GM19397 (cell line): ENCODE data around the gene MLXIPL.
"Not testable (repeated sequence)": the region's sequence is repeated elsewhere in the genome, so short reads cannot be mapped to it uniquely, and the experiment has no call there.

Experiments used
- ATAC-seq: cut with Tn5 transposase; IDR thresholded peaks from one replicate; pipeline ENCODE4 v1.9.1; 2021; ENCODE audit warnings: mild to moderate bottlenecking, moderate library complexity; ENCODE audit not compliant: unreplicated experiment

Gene MLXIPL

DNA sequence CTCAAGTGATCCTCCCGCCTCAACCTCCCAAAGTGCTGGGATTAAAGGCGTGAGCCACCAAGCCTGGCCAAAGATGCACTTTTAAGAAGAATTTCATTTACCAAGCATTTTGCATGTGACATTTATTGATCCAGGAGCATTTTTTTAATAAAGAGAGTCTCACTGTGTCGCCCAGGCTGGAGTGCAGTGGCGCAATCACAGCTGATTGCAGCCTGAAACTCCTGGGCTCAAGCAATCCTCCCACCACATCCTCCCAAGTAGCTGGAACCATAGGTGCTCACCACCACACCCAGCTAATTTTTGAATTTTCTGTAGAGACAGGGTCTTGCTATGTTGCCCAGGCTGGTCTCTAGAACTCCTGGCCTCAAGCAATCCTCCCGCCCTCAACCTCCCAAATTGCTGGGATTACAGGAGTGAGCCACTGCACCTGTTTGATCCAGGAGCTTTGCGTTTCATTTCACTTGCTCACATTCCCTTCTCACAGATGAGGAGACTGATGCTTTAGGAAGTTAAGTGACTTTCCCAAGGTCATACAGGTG lies 41.6 kb downstream of the MLXIPL start:
- ATAC-seq, result no peak

DNA sequence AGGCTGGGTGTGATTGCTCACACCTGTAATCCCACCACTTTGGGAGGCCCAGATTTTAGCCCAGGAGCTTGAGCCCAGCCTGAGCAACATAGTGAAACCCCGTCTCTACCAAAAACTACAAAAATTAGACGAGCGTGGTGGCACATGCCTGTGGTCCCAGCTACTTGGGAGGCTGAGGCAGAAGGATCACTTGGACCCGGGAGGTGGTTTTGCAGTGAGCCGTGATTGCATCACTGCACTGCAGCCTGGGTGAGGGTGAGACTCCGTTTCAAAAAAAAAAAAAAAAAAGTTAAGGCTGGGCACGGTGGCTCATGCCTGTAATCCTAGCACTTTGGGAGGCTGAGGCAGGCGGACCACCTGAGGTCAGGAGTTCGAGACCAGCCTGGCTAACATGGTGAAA lies 43.3 kb downstream of the MLXIPL start:
- not testable (repeated sequence) for ATAC-seq

DNA sequence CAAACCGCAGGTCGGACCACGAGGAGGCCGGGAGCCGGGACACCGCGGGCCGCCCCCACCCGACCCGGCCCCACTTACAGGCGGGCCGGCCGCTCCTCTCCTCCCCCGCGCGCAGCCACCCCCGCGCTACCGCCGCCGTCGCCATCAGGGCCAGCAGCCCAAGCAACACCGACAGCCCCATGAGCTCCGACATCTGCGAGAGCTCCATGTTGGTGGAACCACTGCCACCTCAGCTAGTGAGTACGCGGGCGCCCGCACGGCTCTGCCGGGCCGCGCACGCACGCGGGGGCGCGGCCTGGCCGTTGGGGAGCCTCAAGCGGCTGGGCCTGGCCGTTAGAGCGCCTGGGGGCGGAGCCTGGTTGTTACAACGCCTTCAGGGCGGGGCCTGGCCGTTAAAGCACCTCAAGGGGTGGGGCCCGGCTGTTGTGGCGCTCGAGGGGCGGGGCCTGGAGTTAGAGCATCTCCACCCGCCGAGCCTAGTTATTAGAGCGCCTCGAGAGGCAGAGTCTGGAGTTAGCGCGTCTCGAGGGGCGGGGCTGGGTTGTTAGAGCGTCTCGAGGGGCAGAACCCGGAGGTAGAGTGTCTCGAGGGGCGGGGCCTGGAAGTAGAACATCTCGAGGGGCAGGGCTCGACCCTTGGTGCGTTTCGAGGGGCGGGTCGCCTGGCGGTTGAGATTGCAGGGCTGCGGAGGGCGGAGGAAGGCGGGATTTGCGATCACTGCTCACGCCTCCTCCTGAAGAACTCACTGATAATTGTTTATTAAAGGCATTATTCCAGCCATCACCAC lies 45.8 kb downstream of the MLXIPL start, which contains the start of gene TBL2:
Gene TBL2 (minus strand): TSS at position 238 of the 787 bp plus-strand sequence. CDS start 30 bp downstream, at position 208.
- peak; percentile 87 for ATAC-seq

DNA sequence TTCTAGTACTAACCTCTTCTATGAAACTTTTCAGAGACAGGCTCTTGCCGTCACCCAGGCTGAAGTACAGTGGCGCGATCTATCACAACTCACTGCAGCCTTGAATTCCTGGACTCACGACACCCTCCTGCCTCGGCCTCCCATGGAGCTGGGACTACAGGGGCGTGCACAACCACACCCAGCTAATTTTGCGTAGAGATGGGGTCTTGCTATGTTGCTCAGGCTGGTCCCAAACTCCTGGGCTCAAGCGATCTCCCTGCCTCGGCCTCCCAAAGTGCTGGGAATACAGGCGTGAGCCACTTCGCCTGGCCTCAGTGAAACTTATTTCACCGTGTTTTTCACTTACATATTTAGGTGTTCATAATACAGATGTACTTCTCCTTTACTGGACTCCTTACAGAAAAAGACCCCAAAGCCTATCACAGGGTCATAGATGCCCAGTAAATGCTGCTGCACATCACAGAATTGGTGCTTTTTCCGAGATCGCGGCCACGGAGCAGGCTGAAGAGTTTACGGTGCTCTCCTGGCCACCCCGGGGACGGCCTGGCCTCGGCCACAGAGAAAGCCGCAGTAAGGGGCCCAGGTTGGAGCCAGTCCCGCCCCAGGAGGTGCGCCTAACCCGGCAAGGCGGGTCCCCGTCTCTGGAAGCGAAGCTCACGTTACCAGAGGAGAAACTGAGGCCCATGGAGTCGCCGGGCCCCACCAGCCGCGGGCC lies 46.5 kb downstream of the MLXIPL start:
- peak; percentile 16 for ATAC-seq

DNA sequence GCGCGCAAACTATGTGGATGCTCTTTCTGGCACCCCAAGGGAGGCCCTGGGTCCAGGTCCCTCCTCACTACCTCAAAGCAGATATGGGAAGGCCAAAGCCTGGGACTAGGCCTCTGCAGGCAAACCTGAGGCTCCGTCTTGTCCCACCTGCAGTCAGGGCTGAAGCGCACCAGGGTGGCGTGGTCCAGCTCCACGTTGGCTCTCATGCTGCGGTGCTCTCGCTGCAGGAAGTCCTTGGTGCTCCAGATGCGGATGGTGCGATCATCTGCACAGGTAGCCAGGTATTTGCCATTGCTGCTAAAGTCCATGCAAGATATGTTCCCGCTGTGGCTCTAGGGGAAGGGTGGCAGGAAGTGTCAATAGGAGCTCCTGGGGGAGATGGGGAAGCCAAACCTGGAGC lies 50.5 kb downstream of the MLXIPL start:
- ATAC-seq, result no peak

DNA sequence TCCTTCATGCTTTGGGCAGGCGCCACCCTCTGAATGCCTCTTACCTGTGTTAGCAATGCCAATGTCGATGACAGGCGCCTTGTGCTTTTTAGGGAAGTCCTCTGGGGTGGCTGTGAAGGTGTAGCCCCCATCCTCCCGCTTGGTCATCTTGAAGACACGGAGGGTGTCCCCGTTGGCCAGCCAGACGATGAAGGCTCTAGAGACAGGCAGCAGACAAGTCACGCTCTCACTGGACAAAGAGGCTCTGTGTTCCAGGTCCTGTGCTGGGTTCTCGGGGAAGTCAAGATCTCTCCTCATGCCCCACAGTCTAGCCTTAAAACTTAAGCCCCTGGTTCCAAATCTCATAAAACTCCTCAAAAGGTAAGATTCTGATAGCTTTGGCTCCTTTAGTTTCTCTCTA lies 51.0 kb downstream of the MLXIPL start:
- ATAC-seq, result no peak

DNA sequence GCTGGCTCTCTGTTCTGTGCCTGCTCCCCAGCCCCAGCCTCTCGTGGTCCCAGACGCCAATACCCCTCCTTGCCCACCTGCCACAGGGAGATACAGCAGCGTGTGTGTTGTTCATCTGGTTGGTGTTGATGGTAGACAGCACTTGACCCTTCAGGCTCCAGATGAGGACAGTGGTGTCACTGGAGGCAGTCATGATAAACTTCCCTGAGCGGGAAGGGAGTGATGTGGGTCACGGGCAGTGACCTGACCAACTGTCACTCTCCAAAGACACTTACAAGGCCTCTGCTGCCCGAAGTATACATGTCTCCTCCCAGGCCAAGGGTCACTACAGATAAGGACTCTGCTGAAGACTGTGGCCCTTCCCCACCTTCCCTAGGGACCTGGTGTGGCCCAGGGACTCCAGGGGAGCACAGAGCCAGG lies 51.5 kb downstream of the MLXIPL start:
- ATAC-seq, result no peak

DNA sequence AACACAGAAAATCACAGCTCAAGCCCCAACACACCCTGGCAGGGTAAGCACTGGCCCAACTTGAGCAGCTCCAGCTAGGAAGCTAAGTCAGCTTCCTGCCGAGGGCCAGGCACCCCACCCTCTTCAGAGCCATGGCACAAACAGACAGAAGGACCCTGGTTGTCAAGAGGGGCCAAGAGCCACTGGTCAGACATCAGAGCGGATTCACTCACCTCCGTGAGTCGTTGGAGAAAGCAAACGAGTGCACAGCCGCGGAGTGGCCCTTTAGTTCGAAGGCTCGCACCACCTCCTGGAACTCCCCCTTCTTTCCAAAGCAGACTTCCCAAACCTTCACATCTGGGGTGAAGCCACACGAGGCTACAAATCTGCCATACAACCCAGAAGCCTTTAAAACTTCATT lies 53.3 kb downstream of the MLXIPL start:
- no peak for ATAC-seq

DNA sequence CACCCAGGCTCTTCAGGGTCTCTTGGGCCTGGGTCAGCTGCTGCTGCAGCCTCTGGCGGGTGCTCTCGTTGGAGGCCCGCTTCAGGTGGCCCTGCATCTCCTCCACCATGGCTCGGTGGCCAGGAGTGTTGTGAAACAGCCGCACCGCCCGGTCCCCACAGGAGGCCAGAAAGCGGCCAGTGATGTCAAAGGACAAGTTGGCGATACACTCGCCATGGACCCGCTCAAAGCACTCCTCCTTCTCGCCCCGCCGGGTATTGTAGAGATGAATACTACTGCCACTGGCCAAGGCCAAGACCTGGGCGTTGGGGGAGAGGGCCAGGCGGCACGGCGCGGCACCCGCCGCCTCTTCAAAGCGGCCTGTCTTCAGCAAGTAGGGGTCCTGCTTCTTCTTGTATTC lies 53.8 kb downstream of the MLXIPL start:
- ATAC-seq, result no peak

DNA sequence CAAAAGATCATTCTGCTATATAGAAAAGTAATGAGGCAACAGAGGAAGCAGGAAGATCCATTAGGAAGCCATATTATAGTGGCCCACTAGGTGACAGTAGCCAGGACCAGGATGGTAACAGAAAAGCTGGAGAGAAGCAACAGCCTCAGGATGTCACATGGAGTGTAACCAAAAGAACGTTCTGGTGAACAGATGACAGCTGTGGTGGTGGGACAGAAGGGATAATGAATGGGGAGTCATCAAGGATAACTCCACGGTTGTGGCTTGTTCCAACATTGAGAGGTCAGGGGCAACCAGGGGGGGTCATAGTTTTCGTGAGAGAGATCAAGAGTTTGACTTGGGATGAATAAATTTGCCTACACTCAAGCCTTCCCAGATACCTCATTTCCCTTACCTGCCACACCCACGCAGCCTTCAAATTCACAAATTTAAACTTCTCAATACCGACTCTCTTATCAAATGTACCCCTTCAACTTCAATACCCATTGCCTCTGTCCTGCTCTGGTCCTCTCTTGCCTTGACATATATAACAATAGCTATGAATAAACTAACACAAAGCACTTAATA lies 55.2 kb downstream of the MLXIPL start:
- no peak for ATAC-seq

DNA sequence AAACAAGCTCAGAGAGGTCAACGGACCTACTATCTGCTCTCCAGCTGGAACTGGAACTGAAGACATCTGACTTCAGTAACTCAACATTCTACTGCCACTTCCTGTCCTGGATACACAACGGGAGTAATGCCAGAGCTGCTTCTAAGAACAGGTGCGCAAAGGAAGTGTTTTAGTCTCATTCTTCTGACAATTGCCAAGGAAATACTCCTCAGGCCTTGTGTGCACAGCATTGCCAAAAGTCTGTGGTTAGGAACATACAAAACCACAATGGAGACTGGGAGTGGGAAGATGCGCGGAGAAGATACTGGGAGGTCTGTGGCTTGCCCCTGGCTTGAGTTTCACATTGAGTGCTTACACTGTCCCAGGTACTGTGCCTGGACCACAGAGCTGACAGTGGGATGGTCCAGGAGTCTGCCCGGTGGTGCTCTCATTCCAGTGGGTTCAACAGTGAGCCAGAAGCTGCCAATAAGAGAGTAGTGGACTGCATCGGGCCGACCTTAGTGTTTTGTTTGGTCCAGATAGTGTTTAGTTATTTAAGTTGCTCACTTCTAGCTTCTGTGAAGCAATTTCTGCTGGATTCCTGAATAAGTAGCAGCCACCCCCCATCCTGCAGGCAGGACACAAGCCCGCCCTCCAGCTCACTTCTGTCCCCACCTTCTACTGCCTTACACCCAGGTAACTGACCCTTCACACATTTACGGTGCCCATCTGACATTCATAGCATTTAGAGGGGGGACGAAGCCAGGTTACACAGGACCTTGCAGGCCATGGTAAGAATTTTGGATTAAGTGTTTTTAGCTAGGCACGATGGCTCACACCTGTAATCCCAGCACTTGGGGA lies 56.3 kb downstream of the MLXIPL start:
- ATAC-seq, result no peak

DNA sequence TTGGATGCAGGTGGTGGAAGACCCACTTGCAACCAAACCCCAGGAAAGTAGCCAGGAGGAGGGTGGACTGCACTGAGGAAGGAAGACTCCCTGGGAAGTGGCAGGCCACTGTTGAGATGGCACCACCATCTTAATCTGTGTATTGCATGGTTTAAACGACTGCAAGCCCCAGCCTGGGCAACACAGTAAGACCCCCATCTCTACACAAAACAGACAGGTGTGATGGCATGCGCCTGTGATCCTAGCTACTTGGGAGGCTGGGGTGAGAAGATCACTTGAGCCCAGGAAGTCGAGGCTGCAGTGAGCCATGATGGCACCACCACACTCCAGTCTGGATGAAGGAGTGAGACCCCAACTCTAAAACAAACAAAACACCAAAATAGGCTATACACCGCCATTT lies 57.2 kb downstream of the MLXIPL start:
- no peak for ATAC-seq

DNA sequence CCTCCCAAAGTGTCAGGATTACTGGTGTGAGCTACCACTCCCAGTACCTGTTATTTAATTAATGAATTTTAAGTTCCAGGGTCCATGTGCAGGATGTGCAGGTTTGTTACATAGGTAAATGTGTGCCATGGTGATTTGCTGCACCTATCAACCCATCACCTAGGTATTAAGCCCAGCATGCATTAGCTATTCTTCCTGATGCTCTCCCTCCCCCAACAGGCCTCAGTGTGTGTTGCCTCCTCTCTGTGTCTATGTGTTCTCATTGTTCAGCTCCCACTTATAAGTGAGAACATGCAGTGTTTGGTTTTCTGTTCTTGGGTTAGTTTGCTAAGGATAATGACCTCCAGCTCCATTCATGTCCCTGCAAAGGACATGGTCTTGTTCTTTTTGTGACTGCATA lies 57.9 kb downstream of the MLXIPL start:
- not testable (repeated sequence) for ATAC-seq

DNA sequence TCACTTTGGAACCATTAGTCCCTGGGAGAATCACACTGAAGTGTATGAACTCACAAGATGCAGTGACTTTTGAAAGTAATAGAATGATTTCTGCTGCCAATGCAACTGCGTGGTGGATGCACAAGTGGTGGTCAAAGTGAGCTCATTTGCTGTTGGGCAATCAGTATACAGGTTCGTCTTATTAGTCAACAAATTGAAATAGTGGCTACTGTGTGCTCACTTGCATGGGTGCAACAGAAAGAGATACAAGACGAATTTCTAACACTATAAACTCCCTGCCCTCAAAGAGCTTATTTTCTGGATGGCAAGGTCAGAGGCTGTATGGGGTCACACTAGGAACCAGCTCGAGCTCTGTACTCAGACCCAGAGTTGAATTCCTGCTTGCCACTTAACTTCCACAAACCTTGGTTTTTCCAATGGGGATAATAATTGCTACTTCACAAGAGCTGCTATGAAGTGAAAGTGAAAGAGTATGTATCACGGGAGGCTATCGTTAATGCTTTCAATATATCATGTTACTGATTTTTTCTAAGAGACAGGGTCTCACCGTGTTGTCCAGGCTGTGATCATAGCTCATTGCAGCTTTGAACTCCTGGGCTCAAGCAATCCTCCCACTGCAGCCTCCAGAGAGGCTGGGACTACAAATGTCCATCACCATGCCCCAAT lies 58.5 kb downstream of the MLXIPL start:
- ATAC-seq, result no peak

DNA sequence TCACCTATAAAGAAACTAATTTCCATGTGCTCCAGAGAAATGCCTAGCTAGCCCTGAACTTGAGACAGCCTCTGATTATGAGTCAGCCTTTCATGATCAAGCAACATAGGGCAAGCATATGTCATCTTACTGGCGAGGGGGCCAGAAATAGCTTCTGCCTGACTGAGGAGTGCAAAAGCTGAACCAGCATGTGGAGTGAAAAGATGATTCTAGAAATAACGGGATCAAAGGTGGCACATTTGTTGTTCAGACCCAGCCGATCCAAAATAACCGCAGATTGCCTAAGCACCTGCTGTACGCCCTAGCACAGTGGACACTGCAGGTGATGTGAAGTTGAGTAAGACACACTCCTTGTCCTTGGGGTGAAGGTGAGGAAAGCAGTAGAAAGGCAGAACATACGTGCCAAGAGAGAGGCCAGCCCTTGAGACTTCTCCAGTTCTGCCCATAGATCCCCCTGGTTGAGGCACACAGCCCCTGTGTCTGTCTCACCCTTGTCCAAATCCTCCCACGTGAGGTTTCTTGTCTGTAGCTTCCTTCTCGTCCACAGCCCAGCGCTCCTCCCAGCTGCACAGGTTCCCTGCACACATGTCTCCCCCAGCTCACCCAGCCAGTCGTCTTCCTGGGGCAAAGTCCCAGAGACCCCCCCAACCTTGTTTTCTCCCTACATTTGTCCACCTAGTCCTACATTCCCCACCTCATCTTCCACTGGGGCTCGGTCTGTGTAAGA lies 64.0 kb downstream of the MLXIPL start:
- ATAC-seq, result no peak

DNA sequence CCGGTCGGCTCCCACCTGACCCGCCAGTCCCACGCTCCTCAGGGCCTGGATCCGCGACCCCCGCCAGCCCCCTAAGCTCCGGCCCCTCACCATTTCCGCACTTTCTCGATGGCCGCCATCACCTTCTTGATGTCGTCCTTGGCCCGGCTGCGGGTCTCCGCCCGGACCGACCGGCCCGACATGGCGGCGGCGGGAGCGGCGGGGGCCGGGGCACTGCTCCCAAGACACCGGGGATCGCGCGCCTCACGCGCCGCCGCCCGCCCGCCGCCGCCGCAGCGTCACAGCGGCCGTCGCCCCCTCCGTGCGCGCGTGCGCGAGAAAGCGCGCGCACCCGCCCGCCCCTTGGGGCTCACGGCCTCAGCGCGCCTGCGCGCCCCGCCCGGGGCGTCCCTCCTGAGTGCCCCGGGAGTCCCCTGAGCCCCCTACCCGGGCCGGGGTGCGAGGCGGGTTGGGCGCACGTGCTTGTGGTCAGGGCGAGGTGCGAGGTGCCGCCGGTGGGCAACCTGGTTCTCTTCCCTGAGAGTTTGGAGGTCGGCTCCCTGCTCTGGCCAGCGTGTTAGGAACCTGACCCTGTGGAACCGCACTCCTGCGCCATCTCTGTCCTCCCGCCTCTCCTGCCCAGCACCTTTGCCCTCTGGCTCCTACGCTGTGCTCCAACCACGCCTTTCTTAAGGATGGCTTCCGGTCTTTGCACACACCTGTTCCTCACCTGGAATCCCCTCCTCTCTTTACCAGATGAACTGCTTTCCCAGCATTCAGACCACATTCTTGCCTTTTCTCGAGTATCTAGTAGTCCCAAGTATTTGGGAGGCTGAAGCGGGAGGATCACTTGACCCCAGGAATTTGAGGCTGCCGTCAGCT lies 66.7 kb downstream of the MLXIPL start, which contains the start of gene BCL7B:
Gene BCL7B (minus strand): TSS at position 294 of the 861 bp plus-strand sequence. CDS start 112 bp downstream, at position 182.
- peak; percentile 66 for ATAC-seq

DNA sequence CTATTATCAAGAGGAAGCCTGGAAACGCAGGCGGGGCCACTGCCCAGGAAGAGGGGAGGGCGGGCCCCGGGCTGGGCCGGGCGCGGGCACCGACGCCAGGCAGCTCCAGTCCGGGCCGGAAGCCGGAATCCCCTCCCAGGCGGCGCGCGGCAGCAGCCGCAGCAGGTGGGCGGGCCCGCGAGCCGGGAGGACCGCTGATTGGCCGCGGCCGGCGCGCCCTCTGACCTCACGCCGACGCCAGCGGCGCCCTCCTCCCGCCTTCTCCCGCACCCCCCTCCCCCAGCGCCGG lies 67.3 kb downstream of the MLXIPL start:
- peak; percentile 86 for ATAC-seq

DNA sequence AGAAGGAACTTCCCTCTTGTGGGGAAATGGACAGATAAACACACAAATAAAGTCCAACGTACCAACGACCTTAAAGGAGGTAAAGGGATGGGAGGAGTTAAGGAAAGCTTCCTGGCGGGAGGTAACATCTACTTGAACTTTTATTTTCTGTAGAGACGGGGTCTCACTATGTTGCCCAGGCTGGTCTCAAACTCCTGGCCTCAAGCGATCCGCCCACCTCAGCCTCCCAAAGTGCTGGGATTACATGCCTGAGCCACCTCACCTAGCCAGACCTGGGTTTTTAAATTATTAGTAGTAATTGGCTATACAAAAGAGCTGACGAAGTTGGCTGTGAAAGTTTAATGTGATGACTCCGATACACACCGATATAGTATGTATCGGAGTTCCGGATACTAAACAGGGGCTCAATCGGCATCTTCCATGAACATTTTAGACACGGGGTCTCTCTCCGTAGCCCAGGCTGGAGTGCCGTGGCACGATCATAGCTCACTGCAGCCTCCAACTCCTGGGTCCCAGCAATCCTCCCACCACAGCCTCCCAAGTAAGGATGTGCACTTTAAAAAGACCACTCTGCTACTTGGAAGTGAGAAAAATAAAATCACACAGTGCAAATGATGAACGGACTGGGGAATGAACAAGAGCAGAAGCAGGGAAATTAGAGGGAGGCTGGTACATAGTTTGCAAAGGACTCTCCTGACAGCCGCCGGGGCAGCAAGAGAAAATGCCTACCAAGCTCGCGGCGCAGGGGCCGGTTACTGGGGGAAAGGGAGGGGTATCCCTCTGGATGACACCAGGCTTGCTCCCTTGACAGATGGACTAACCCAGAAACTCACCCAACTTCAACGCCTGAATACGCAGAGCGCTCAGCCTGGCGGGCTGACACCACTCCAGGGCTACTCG lies 67.9 kb downstream of the MLXIPL start:
- ATAC-seq, result no peak
